IMR-90 (cell line): ENCODE data around the gene VPS13A. TPM values are rescaled to one million over a fixed set of nuclear protein-coding genes. Genes with fewer than 3 reads are reported as not detected.

Experiments used
- ATAC-seq: fragments of 200-7000 bp; cut with Tn5 transposase; 2 replicates; pipeline ENCODE4 v1.9.1; 2020; ENCODE audit warnings: low read depth, mild to moderate bottlenecking, moderate library complexity
- BruUV-seq: library from RNA; stranded (reverse); fragments of 400-500 nt; replicated peaks from 2 replicates; lab custom pipeline; 2021; lab: Mats Ljungman, UMichigan
- CTCF ChIA-PET: fragments of 300-600 bp; formaldehyde crosslinking; extraction: SDS; loops from one replicate; lab custom pipeline; 2021; ENCODE audit warnings: antibody characterized with exemption; lab: Yijun Ruan, JAX
- POLR2A ChIA-PET: fragments of 300-600 bp; sonication (Branson Sonifier 250); formaldehyde crosslinking; loops from one replicate; lab custom pipeline; 2022; ENCODE audit warnings: antibody characterized with exemption; ENCODE audit not compliant: unreplicated experiment; lab: Charles Lee
- DNase-seq: peaks from one replicate; pipeline ENCODE4 v3.0.0; 2013
- H2AFZ ChIP-seq: replicated peaks from 2 replicates; pipeline ENCODE3; 2013; ENCODE audit warnings: low read length, mild to moderate bottlenecking; ENCODE audit not compliant: poor library complexity
- H2AK5ac ChIP-seq: 2 replicates; pipeline ENCODE4 v1.6.1; 2013; ENCODE audit warnings: low read depth, low read length, inconsistent platforms
- H2AK9ac ChIP-seq: replicated peaks from 2 replicates; pipeline ENCODE3; 2013; ENCODE audit warnings: mild to moderate bottlenecking, low read depth, low read length, moderate library complexity; ENCODE audit not compliant: poor library complexity
- H2BK120ac ChIP-seq: 2 replicates; pipeline ENCODE4 v1.6.1; 2013; ENCODE audit warnings: low read depth, low read length, inconsistent platforms
- H2BK15ac ChIP-seq: 3 replicates; pipeline ENCODE4 v1.6.1; 2013; ENCODE audit warnings: low read depth, low read length, inconsistent platforms
- H2BK20ac ChIP-seq: 2 replicates; pipeline ENCODE4 v1.6.1; 2013; ENCODE audit warnings: low read depth, mild to moderate bottlenecking, inconsistent platforms, low read length, moderate library complexity
- H2BK5ac ChIP-seq: 2 replicates; pipeline ENCODE4 v1.6.1; 2013; ENCODE audit warnings: mild to moderate bottlenecking, low read depth, low read length, inconsistent platforms; ENCODE audit not compliant: poor library complexity, severe bottlenecking
- H3K14ac ChIP-seq: replicated peaks from 2 replicates; pipeline ENCODE4 v1.6.1; 2013; ENCODE audit warnings: low read depth, low read length, inconsistent platforms
- H3K18ac ChIP-seq: 2 replicates; pipeline ENCODE4 v1.6.1; 2013; ENCODE audit warnings: low read depth, low read length, control low read depth
- H3K23ac ChIP-seq: 2 replicates; pipeline ENCODE4 v1.6.1; 2013; ENCODE audit warnings: low read depth, low read length, inconsistent platforms
- H3K27ac ChIP-seq: 2 replicates; pipeline ENCODE4 v1.5.1; 2013; ENCODE audit warnings: mild to moderate bottlenecking, control low read depth, low read length; ENCODE audit not compliant: insufficient read depth
- H3K27me3 ChIP-seq: 2 replicates; pipeline ENCODE4 v1.6.1; 2013; ENCODE audit warnings: low read length; ENCODE audit not compliant: control insufficient read depth, insufficient read depth
- H3K36me3 ChIP-seq: 2 replicates; pipeline ENCODE4 v1.6.1; 2013; ENCODE audit warnings: low read length, mixed read lengths; ENCODE audit not compliant: control insufficient read depth, insufficient read depth
- H3K4ac ChIP-seq: 2 replicates; pipeline ENCODE4 v1.6.1; 2013; ENCODE audit warnings: low read depth, low read length, inconsistent platforms
- H3K4me1 ChIP-seq: 2 replicates; pipeline ENCODE4 v1.6.1; 2013; ENCODE audit warnings: low read length, mixed read lengths; ENCODE audit not compliant: control insufficient read depth, insufficient read depth
- H3K4me2 ChIP-seq: 2 replicates; pipeline ENCODE4 v1.6.1; 2013; ENCODE audit warnings: low read depth, mild to moderate bottlenecking, control low read depth, low read length, moderate library complexity
- H3K4me3 ChIP-seq: 2 replicates; pipeline ENCODE4 v1.5.1; 2013; ENCODE audit warnings: low read depth, mild to moderate bottlenecking, control low read depth, low read length, moderate library complexity; ENCODE audit not compliant: insufficient read depth
- H3K56ac ChIP-seq: 2 replicates; pipeline ENCODE4 v1.6.1; 2013; ENCODE audit warnings: low read length, inconsistent platforms; ENCODE audit not compliant: insufficient read depth; ENCODE audit errors: extremely low read depth
- H3K79me1 ChIP-seq, 2 experiments: 2 replicates each; pipeline ENCODE4 v1.6.1; 2013; ENCODE audit warnings: low read length in 2 of 2, inconsistent platforms in 1 of 2, low read depth in 1 of 2
- H3K9ac ChIP-seq: 2 replicates; pipeline ENCODE4 v1.6.1; 2013; ENCODE audit warnings: low read depth, low read length, control low read depth
- H3K9me1 ChIP-seq: 2 replicates; pipeline ENCODE4 v1.6.1; 2013; ENCODE audit warnings: low read length, inconsistent platforms; ENCODE audit not compliant: insufficient read depth
- H3K9me3 ChIP-seq: 2 replicates; pipeline ENCODE4 v1.6.1; 2013; ENCODE audit warnings: low read length; ENCODE audit not compliant: control insufficient read depth, insufficient read depth
- H4K20me1 ChIP-seq: 2 replicates; pipeline ENCODE4 v1.6.1; 2013; ENCODE audit warnings: low read length, inconsistent platforms; ENCODE audit not compliant: insufficient read depth
- H4K5ac ChIP-seq: 2 replicates; pipeline ENCODE4 v1.6.1; 2013; ENCODE audit warnings: mild to moderate bottlenecking, low read depth, low read length, control low read depth
- H4K8ac ChIP-seq, 2 experiments: 2 replicates each; pipeline ENCODE4 v1.6.1; 2013; ENCODE audit warnings: low read depth in 2 of 2, low read length in 2 of 2, control low read depth in 1 of 2, inconsistent platforms in 1 of 2
- H4K91ac ChIP-seq: 2 replicates; pipeline ENCODE4 v1.6.1; 2013; ENCODE audit warnings: low read depth, low read length, inconsistent platforms; ENCODE audit not compliant: insufficient read depth
- CEBPB ChIP-seq: IDR thresholded peaks from 2 replicates; pipeline ENCODE4 v1.6.1; 2012; ENCODE audit warnings: low read depth, low read length, improper control_type of control experiment
- CTCF ChIP-seq: conservative IDR thresholded peaks from 2 replicates; pipeline ENCODE4 v1.5.1; 2012; ENCODE audit warnings: mild to moderate bottlenecking, low read depth, low read length, improper control_type of control experiment
- MAZ ChIP-seq: IDR thresholded peaks from 2 replicates; pipeline ENCODE4 v1.6.1; 2012; ENCODE audit warnings: low read depth, mild to moderate bottlenecking, low read length, improper control_type of control experiment, moderate library complexity, borderline replicate concordance
- MXI1 ChIP-seq: IDR thresholded peaks from 2 replicates; pipeline ENCODE4 v1.6.1; 2012; ENCODE audit warnings: low read depth, mild to moderate bottlenecking, low read length, moderate library complexity, borderline replicate concordance
- NFE2L2 ChIP-seq: fragments of 150-350 bp; IDR thresholded peaks from 2 replicates; pipeline ENCODE4 v1.6.1; 2016; ENCODE audit warnings: low read depth, mild to moderate bottlenecking, low read length
- RAD21 ChIP-seq: IDR thresholded peaks from 2 replicates; pipeline ENCODE4 v1.6.1; 2012; ENCODE audit warnings: low read length, improper control_type of control experiment
- SMC3 ChIP-seq: fragments of 150-350 bp; IDR thresholded peaks from 2 replicates; pipeline ENCODE4 v1.6.1; 2016; ENCODE audit warnings: low read depth, mild to moderate bottlenecking, antibody characterized with exemption, low read length, moderate library complexity
- USF2 ChIP-seq: fragments of 150-350 bp; IDR thresholded peaks from 2 replicates; pipeline ENCODE4 v1.6.1; 2017; ENCODE audit warnings: mild to moderate bottlenecking, antibody characterized with exemption, low read length, low read depth
- WGBS, 2 experiments: methylation state at CpG; one replicate each; pipeline versions ENCODE4 v1.1.5 to v1.1.7; 2013; ENCODE audit warnings: missing lambda C conversion rate in 2 of 2; ENCODE audit not compliant: insufficient read length in 1 of 2; ENCODE audit errors: extremely low coverage in 2 of 2; 5-methylcytosine and 5-hydroxymethylcytosine counted together
- dilution Hi-C: fragments of 300-500 bp; cut with HindIII; formaldehyde crosslinking; loops from one replicate; pipeline ENCODE4 v1.14.3; 2018; ENCODE audit warnings: low sequenced_read_pairs; ENCODE audit not compliant: unreplicated experiment
- in situ Hi-C: fragments of 300-500 bp; cut with MboI; formaldehyde crosslinking; loops from 3 replicates; pipeline ENCODE4 v1.14.3; 2019; ENCODE audit warnings: low sequenced_read_pairs, inconsistent platforms, mixed read lengths
- intact Hi-C: fragments of 100-400 bp; cut with micrococcal nuclease; formaldehyde crosslinking; loops from 2 replicates; pipeline ENCODE4 v1.10.0; 2022
- polyA plus RNA-seq, 3 experiments: library from polyadenylated mRNA; depleted of rRNA; stranded (reverse); fragments of >200 nt; gene quantifications; 2 replicates each; pipeline ENCODE4 v1.2.3, GENCODE V29; 2012; ENCODE audit warnings: low replicate concordance in 1 of 3
- total RNA-seq: library from RNA; depleted of rRNA; stranded (reverse); fragments of >200 nt; gene quantifications from 2 replicates; pipeline ENCODE4 v1.2.3, GENCODE V29; 2012

The VPS13A gene
- total and polyA plus RNA-seq, 2 of the 4 experiments (the other 2 are of a cell fraction): 10.4 to 26.5 TPM

- no peak overlapping the region for H3K27ac ChIP-seq
- H3K4ac ChIP-seq: no peak overlapping the region
- no peak overlapping the region for H3K4me3 ChIP-seq
- BruUV-seq: no TSS peak
- CTCF ChIA-PET: interaction anchor here (0.6 to 3.4 kb wide), 17 partner anchors 8 to 1716 kb away, joined by 3 to 25 read pairs (median 5); no protein-coding TSS in a partner anchor
- H2AK9ac ChIP-seq: no peak overlapping the region
- H3K4me2 ChIP-seq: no peak overlapping the region
- H2BK120ac ChIP-seq: no peak overlapping the region
- H3K23ac ChIP-seq: no peak overlapping the region
- ATAC-seq (peak; percentile 84), DNase-seq (peak; percentile 60)
- no peak overlapping the region for H3K14ac ChIP-seq
- TF ChIP-seq CEBPB: no peak
- TF ChIP-seq MXI1: no peak
- TF ChIP-seq SMC3: peak; percentile 36; the same call in 1 of the 2 replicates
- TF ChIP-seq USF2: no peak
- no peak for TF ChIP-seq MAZ
- TF ChIP-seq NFE2L2: no peak
- peak; percentile 68 for TF ChIP-seq CTCF
- peak; percentile 55 for TF ChIP-seq RAD21
- no peak overlapping the region for H2BK15ac ChIP-seq
- H3K9me3 ChIP-seq: peaks cover 2% of the 10 kb centered on the region; the same call in 1 of the 2 replicates
- H3K79me1 ChIP-seq: no peaks in the 10 kb centered on the region
- H2AK5ac ChIP-seq: no peak overlapping the region
- no peak overlapping the region for H3K56ac ChIP-seq
- no peak overlapping the region for H4K91ac ChIP-seq
- H4K5ac ChIP-seq: no peak overlapping the region
- H3K9ac ChIP-seq: no peak overlapping the region
- no peaks in the 10 kb centered on the region for H3K4me1 ChIP-seq
- H4K20me1 ChIP-seq: no peaks in the 10 kb centered on the region
- no peak overlapping the region for H3K18ac ChIP-seq
- POLR2A ChIA-PET: no interaction called here
- H3K36me3 ChIP-seq: no peaks in the 10 kb centered on the region
- H4K8ac ChIP-seq: no peak overlapping the region
- in situ Hi-C loops: no loop called here
- peak overlapping the region; percentile 55 for H2AFZ ChIP-seq
- no peak overlapping the region for H2BK20ac ChIP-seq
- WGBS, 2 experiments: 100% methylated on average over 1 of the region's 15 CpGs; no CpG with 5 or more reads in 1 of the 2 experiments
- dilution Hi-C loops: no loop called here
- intact Hi-C loops: loop anchor here (1.0 to 10.0 kb wide), 4 partner anchors 281 to 777 kb away; partner anchors contain the start of genes CEP78 and VPS13A
- H3K27me3 ChIP-seq: no peaks in the 10 kb centered on the region
- H2BK5ac ChIP-seq: no peak overlapping the region
- no peaks in the 10 kb centered on the region for H3K9me1 ChIP-seq
Measured at GRCh38 chr9:77457916-77458592, 280.7 kb downstream of the VPS13A start.
